Esophagus squamous epithelium (tissue), 5 donors: Measurements from ENCODE around the gene BNIP3. TPM values are rescaled to one million over a fixed set of nuclear protein-coding genes. Genes with fewer than 3 reads are reported as not detected.

Source experiments
- DNase-seq: peaks from one replicate; lab custom pipeline; 2025; lab: John Stamatoyannopoulos, UW
- H3K27ac ChIP-seq, 4 donors: fragments of 200-600 bp; sonication (generic); one replicate each; pipeline ENCODE4 v1.5.1; 2016 to 2019; ENCODE audit warnings: mild to moderate bottlenecking in 1 of 4
- H3K27me3 ChIP-seq, 4 donors: fragments of 200-600 bp; sonication (generic); 1 replicate in 3 of 4; 2 replicates in 1 of 4; pipeline versions ENCODE4 v1.5.1 to v1.6.0; 2017 to 2021; ENCODE audit warnings: antibody characterized with exemption in 1 of 4
- H3K36me3 ChIP-seq, 3 donors: fragments of 200-600 bp; sonication (generic); one replicate each; pipeline ENCODE4 v1.5.1; 2016 to 2019
- H3K4me1 ChIP-seq, 3 donors: fragments of 200-600 bp; sonication (generic); one replicate each; pipeline ENCODE4 v1.5.1; 2017 to 2019
- H3K4me3 ChIP-seq, 4 donors: fragments of 200-600 bp; sonication (generic); 1 replicate in 3 of 4; 2 replicates in 1 of 4; pipeline ENCODE4 v1.5.1; 2016 to 2019; ENCODE audit warnings: mild to moderate bottlenecking in 2 of 4, moderate library complexity in 1 of 4
- H3K9me3 ChIP-seq, 3 donors: fragments of 200-600 bp; sonication (generic); one replicate each; pipeline ENCODE4 v1.5.1; 2016 to 2019
- POLR2A ChIP-seq, 4 donors: fragments of 450-650 bp; IDR thresholded peaks; one replicate each; pipeline ENCODE4 v1.6.1; 2017; ENCODE audit warnings: antibody characterized with exemption in 4 of 4, mild to moderate bottlenecking in 4 of 4, moderate library complexity in 3 of 4
- WGBS, 2 donors: methylation state at CpG; one replicate each; pipeline ENCODE4 v1.1.5; 2018; 5-methylcytosine and 5-hydroxymethylcytosine counted together
- intact Hi-C: fragments of 100-400 bp; cut with DNase I; formaldehyde crosslinking; loops from one replicate; pipeline ENCODE4 v1.15.0; 2022
- total RNA-seq, 4 donors: library from RNA; depleted of rRNA; stranded (reverse); fragments of >200 nt; gene quantifications; one replicate each; pipeline ENCODE4 v1.1.0, GENCODE V29; 2016
- TF ChIP-seq, protein P1 (sequence below), 6 experiments: fragments of 450-650 bp in 4 of 6; fragments of 200-600 bp in 2 of 6; sonication (generic) in 2 of 6; IDR thresholded peaks; one replicate each; pipeline ENCODE4 v1.5.1; 2016 to 2019; ENCODE audit warnings: antibody characterized with exemption in 6 of 6, mild to moderate bottlenecking in 4 of 6, moderate library complexity in 4 of 6
- donor health status: DM: yes; HTN: yes; CAD: no.

Gene BNIP3
- total RNA-seq, 4 donors from 2014 or later = 35.2 to 83.8 (median 73.9) TPM

GRCh38 chr10:131944412-131944811 is 37.3 kb downstream of the BNIP3 start:
- 87 to 100% methylated on average over 1 to 3 of the region's 4 CpGs for WGBS, 2 donors
- no peak overlapping the region for H3K27ac ChIP-seq
- peaks cover 0 to 43% (median 7%) of the 10 kb centered on the region in 3 donors for H3K4me1 ChIP-seq
- H3K27me3 ChIP-seq = no peaks in the 10 kb centered on the region
- H3K4me3 ChIP-seq = no peak overlapping the region
- no peaks in the 10 kb centered on the region for H3K9me3 ChIP-seq
- DNase-seq = no peak
- intact Hi-C loops = no loop called here
- TF ChIP-seq, protein P1, sequence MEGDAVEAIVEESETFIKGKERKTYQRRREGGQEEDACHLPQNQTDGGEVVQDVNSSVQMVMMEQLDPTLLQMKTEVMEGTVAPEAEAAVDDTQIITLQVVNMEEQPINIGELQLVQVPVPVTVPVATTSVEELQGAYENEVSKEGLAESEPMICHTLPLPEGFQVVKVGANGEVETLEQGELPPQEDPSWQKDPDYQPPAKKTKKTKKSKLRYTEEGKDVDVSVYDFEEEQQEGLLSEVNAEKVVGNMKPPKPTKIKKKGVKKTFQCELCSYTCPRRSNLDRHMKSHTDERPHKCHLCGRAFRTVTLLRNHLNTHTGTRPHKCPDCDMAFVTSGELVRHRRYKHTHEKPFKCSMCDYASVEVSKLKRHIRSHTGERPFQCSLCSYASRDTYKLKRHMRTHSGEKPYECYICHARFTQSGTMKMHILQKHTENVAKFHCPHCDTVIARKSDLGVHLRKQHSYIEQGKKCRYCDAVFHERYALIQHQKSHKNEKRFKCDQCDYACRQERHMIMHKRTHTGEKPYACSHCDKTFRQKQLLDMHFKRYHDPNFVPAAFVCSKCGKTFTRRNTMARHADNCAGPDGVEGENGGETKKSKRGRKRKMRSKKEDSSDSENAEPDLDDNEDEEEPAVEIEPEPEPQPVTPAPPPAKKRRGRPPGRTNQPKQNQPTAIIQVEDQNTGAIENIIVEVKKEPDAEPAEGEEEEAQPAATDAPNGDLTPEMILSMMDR (IDR thresholded peaks at IDR 0.05) = no peak
- no peak for TF ChIP-seq POLR2A (IDR thresholded peaks at IDR 0.05)
- peaks cover 8 to 98% (median 14%) of the 10 kb centered on the region in 3 donors for H3K36me3 ChIP-seq

GRCh38 chr10:131943021-131943814 is 38.5 kb downstream of the BNIP3 start:
- Histone ChIP-seq H3K36me3 (peaks cover 8 to 95% (median 13%) of the 10 kb centered on the region in 3 donors), H3K27ac (no peak overlapping the region), H3K4me3 (no peak overlapping the region), H3K4me1 (peaks cover 0 to 37% (median 7%) of the 10 kb centered on the region in 3 donors), H3K27me3 (no peaks in the 10 kb centered on the region), H3K9me3 (no peaks in the 10 kb centered on the region)
- WGBS, 2 donors = 84 to 88% methylated on average over 10 to 11 of the region's 11 CpGs
- no peak for DNase-seq
- TF ChIP-seq POLR2A (IDR thresholded peaks at IDR 0.05) = no peak
- TF ChIP-seq, protein P1 (IDR thresholded peaks at IDR 0.05) = peak in 2 of 6 experiments; percentile 18 to 40
- intact Hi-C loops = no loop called here

DNA sequence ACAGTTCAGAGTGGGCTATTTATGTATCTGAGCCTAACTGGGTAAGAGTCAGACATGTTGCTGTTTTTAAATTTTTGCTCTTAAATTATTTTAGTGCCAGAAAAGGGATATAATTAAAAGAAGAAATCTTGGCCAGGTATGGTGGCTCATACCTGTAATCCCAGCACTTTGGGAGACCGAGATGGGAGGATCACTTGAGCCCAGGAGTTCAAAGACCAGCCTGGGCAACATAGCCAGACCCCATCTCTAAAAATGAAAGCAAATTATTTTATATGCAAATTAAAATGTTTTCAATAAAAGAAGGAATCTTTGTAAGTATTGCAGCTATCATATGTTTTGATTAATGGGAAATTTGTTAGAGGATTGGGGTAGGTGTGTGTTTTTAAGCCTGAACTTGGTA is 39.3 kb downstream of the BNIP3 start:
- Histone ChIP-seq H3K36me3 (peaks cover 8 to 95% (median 18%) of the 10 kb centered on the region in 3 donors), H3K4me3 (no peak overlapping the region), H3K9me3 (no peaks in the 10 kb centered on the region), H3K27ac (no peak overlapping the region), H3K27me3 (no peaks in the 10 kb centered on the region), H3K4me1 (peaks cover 0 to 29% (median 7%) of the 10 kb centered on the region in 3 donors)
- intact Hi-C loops = no loop called here
- no peak for DNase-seq
- TF ChIP-seq, protein P1 (IDR thresholded peaks at IDR 0.05) = no peak
- TF ChIP-seq POLR2A (IDR thresholded peaks at IDR 0.05) = no peak
- WGBS, 2 donors = 92 to 93% methylated on average over 1 of the region's 1 CpG

GRCh38 chr10:131938681-131939080 is 43.0 kb downstream of the BNIP3 start:
- intact Hi-C loops = no loop called here
- WGBS, 2 donors = 96 to 98% methylated on average over 9 of the region's 10 CpGs
- H3K27me3 ChIP-seq = no peaks in the 10 kb centered on the region
- H3K9me3 ChIP-seq = no peaks in the 10 kb centered on the region
- DNase-seq = no peak
- H3K27ac ChIP-seq = no peak overlapping the region
- H3K36me3 ChIP-seq = peaks cover 0 to 91% (median 15%) of the 10 kb centered on the region in 3 donors
- H3K4me1 ChIP-seq = peaks cover 0 to 9% (median 0%) of the 10 kb centered on the region in 3 donors
- TF ChIP-seq, protein P1 (IDR thresholded peaks at IDR 0.05) = no peak
- TF ChIP-seq POLR2A (IDR thresholded peaks at IDR 0.05) = no peak
- H3K4me3 ChIP-seq = no peak overlapping the region

DNA sequence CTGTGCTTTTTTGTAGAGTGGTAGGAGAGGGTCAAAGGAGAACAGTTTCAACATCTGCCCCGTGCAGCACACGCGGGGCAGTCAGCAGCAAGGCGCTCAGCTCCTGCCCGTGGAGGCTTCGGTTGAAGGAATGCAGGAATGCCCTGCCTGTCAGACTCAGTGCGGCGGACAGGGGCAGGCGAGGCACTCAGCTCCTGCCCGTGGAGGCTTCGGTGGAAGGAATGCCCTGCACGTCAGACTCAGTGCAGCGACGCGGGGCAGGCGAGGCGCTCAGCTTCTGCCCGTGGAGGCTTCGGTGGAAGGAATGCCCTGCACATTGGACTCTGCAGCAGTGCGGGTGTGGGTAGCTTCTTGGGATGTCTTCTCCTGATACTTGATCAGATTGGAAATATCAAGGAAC is 43.9 kb downstream of the BNIP3 start:
- TF ChIP-seq, protein P1 (IDR thresholded peaks at IDR 0.05) = no peak
- no peak for TF ChIP-seq POLR2A (IDR thresholded peaks at IDR 0.05)
- Histone ChIP-seq H3K27me3 (no peaks in the 10 kb centered on the region), H3K36me3 (peaks cover 0 to 83% (median 15%) of the 10 kb centered on the region in 3 donors), H3K4me3 (no peak overlapping the region), H3K9me3 (no peaks in the 10 kb centered on the region), H3K27ac (no peak overlapping the region), H3K4me1 (peaks cover 0 to 9% (median 0%) of the 10 kb centered on the region in 3 donors)
- intact Hi-C loops = no loop called here
- no peak for DNase-seq
- 92 to 93% methylated on average over 18 to 20 of the region's 20 CpGs for WGBS, 2 donors
